NCI-H446 treated with DMSO at 0.1 percent for 48 hours (cell line): ENCODE results near the gene TTC28.

Source experiments
- DNase-seq: peaks from one replicate; lab custom pipeline; 2025; lab: John Stamatoyannopoulos, UW

The TTC28 gene

DNA sequence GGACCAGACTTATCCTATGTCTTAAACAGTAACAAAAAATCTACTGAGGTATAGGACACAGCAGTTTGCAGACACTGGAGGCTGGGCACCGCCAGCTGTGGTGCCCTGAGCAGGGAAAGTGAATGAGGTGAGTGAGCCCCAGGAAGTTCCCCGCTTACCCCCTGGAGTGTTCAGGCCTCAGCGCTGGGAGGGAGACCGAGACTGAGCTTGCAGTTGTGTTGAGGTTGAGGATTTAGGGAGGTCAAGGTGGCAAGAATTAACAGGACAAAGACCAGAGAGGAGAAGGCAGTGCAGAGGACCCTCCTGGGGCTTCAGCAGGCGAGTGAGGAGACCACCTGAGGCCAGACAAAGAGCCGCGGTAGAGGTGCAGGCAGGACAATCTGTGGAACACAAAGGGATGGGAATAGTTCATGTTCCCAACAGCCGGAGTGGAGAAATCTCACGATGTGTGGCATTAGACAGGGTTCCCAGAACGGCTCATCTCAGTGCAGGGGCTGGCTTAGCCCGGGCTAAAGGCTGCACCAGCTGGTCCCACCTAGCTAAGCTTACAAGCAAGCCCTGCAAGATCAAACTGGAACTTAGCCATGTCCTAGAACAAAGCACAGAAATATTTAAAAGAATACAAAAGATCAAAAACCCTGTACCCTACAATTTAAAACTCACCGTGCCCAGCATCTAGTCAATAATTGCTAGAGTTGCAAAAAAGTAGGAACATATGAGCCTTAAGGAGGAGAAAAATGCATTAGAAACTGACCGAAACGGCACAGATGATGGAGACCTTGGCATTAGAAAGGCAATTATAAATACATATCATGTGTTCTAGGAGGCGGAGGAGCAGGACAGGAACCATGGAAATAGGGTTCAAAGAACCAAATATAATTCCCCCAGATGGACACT, 713.2 kb downstream of the TTC28 start:
- no peak for DNase-seq

DNA sequence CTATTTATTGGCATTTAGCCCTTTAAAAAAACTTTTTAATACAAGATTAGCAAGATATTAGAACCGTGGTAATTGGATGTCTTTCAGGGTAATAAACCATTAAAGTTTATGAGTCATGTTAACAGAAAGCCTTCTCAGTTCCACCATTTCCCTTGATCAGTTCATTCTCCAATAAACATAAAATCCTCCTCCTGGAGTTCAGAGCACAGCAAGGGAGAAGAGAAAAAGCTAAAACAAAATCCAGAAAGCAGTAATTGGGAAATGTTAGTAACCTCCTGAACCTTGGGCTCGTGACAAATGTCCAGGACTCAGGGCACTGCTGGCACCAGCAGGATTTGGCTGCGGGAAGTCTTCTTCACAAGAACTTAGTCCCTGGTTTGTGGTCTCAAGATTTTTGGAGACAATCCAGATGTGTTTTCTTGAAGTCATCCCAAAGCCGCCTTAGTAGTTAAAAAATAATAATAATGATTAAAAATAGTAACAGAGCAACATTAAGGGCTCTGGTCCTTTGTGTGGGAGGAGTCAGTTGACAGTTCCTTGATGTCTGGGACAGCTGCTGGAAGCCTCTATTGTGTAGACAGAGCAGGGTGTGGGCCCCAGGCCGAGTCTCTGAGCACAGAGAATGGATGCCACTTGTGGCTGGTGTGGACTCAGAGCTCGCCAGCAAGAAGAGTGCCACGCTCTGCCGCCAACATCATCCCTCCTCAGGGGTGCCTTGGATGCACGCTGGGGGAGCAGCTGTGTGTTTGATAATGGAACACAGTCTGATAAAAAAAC, 717.2 kb downstream of the TTC28 start:
- DNase-seq: no peak

DNA sequence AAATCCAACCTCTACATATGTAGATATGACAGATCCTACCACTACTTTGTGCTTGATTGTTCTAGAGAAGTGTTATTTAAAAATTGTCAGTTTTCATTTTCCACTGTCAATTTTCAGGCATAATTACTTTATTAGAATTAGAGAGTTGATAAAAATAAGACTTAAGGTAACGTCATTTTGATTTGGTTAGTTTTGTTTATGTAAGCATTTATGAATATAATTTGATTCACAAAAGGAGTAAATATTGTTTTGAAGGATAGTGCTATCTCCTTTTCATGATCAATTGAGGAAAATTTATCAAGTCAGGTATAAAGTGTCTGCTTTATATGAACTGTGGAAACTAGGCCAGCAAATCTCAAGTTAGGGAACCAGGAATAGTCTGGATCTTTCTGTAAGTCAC, 718.0 kb downstream of the TTC28 start:
- DNase-seq: no peak

DNA sequence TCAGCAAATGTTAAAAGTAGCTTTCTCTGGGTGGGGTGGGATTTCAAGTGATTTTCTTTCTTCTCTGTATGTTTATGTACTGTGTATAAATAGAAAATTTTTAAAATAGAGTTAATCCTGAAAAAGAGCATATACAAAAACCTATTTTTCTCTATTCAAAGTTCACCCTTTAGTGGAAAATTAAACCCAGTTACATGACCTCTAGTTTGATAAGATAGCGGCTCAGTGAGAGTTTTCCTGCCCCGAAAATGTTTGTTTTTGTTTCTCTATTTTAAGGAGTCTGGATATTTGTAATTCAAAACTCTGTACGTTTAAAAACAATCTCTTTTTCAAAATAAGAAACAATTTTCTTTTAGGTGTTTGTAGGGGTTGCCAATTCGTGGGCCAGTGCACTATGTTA, 718.5 kb downstream of the TTC28 start:
- DNase-seq: no peak

DNA sequence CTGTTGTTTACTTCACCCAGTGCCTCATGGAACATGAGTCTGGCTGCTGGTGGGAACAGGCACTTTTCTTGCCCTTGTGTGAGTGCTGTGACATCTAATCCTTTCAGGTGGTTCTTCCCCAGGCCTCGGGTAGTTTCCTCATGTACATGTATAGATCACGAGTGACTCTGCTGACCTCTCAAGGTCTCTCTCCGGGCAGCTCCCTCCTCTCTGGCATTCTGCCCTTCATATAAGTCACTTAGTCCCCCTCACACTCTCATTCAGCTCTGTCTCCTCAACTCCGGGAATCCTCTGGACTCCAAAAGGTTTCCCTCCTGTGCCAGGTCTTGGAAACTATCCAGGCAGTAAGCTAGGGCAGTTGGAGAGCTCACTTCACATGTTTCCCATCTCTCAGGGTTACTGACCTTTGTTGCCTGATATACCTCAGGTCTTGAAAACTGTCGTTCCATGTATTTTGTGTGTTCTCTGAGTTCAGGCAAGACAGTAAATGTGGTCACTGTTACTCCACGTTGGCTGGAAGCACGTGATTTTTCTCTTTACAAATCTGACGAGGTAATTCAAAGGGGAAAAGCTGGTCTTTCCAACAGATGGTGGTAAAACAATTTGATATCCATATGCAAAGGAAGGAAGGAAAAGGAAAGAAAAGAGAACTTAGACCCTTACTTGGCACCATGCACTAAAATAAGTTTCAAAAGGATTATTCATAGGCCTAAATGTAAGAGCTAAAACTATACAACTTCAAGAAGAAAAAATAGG, 720.1 kb downstream of the TTC28 start:
- DNase-seq: peak; percentile 21

DNA sequence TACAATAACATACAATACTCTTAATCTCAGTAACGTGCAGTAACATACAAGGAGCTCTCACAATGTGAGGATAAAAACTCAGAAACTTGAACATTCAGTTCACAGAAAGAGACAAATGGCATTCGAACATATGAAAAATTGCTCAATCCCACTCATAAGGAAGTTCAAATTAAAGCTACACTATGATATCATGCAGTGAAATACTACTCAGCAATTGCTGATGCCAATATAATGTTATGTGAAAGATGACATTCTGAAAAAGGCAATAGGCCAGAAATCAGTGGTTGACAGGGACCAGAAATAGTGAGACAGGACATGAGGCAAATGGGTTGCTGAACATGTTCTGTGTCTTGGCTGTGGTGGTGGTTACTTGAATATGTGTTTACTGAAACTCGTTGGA, 726.9 kb downstream of the TTC28 start:
- no peak for DNase-seq

DNA sequence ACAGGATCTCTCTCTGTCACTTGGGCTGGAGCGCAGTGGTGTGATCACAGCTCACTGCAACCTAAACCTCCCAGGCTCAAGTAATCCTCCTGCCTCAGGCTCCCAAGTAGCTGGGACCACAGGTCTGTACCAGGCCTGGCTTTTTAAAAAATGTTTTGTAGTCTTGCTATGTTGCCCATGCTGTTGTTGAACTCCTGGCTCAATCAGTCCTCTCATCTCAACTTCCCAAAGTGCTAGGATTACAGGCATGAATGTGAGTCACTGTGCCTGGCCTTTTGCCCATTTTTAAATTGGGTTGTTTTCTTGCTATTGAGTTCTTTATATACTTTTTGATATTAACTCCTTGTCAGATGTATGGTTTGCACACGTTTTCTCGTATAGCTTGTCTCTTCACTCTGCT, 727.5 kb downstream of the TTC28 start:
- peak; percentile 22 for DNase-seq

DNA sequence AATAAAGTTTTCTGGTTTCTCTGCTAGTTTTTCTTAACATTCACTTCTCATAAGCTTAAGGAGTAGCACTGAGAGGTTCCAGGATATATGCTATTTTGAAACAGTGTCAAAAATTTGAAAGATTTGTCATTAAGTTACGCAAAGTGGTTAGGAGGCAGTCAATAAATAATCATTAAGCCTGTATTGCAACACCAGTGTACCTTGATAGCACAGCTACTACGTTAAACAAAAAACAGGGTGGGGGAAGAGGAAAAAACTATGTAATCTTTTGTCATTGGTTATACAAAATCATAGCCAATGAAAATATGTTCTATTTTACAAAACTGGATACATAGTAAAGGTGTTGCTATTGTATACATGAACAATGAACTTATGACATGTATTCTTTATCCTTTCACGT, 730.2 kb downstream of the TTC28 start:
- no peak for DNase-seq

DNA sequence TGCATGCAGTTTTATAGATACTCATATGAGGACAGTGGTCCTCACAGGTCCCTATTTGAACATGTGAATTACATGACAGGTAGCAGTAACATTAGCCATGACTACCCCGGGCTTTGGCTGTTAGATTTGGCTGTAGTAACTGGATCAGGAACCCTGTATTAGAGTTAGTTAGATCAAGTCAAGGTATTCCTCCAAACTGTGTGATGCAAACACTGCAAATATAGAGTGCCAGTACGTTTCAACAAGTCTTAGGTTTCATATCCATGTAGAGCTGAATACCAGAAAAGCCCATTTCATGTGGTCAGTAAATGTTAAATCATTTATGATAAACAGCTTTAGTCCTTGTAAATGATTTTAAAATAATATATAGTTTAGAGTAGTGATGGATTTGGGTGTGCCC, 731.1 kb downstream of the TTC28 start:
- no peak for DNase-seq

DNA sequence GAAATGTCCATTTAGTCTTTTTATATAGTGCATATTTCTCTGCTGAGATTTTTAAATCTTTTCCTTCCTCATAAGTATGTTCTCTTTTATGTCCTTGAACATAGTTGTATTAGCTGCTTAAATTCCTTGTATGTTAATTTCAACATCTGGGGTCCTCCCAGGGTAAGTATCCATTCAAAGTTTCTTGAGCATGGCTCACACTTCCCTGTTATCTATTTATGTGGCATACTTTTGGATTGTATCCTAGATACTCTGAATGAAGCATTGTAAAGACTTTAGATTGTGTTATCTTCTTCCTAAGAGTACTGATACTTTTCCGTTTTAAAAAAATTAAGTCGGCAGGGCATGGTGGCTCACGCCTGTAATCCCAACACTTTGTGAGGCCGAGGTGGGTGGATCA, 732.2 kb downstream of the TTC28 start:
- no peak for DNase-seq

DNA sequence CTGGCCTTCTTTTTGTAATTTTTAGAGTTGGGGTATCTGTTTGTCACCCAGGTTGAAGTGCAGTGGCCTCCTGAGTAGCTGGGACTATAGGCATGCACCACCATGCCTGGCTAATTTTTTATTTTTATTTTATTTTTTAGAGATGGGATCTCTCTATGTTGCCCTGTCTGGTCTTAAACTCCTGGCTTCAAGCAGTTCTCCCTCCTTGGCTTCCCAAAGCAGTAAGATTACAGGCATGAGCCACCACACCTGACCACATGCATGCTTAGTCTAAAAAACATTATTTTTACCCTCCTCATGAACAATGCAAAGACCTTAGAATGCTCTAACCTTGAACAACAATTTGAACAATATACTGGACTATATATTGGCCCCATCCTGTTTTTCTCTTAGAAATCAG, 738.5 kb downstream of the TTC28 start:
- no peak for DNase-seq

DNA sequence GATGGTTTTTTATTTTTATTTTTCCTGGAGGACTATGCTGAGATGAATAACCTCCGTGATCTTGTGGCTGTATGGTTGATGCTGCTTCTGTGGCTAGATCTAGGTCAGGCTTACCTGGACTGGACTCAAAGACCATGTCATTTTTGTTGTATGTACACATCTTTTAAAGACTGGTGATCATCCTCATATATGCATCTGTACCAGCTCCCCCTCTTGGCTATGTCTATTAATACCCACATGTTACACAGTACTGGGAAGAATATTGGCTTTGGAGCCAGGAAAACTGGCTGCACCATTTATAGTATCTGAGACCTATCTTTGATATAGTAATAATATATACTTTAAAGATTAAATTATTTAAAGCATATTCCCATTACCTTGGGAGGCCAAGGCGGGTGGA, 742.2 kb downstream of the TTC28 start:
- DNase-seq: no peak

DNA sequence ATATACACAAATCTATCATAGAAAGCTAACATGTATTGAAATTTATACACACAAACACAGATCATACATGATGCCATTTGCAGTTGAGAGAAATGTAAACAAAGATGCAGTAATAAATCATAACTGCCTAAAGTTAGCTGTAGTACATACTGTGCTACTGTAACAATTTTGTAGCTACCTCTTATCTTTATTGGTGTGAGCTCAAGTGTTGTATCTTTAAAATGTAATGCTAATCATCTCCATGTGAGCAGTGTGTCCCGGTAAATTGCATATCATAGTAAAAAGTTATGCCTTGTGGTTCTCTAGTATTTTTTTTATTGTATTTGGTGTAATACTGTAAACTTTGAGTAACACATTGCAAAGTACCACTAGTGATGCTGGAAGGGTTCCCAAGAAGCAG, 743.7 kb downstream of the TTC28 start:
- no peak for DNase-seq

DNA sequence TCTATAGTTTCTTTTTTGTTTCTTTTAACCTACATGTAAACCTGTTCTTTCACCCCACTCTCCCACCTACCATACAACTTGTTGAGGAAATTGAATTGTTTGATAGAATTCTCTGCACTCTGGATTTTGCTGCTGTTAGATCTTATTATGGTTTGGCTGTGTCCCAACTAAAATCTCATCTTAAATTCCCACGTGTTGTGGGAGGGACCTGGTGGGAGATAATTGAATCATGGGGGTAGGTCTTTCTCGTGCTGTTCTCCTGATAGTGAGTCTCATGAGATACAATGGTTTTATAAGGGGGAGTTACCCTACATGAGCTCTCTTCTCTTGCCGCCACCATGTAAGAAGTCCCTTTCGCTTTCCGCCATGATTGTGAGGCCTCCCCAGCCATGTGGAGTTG, 745.6 kb downstream of the TTC28 start:
- no peak for DNase-seq

DNA sequence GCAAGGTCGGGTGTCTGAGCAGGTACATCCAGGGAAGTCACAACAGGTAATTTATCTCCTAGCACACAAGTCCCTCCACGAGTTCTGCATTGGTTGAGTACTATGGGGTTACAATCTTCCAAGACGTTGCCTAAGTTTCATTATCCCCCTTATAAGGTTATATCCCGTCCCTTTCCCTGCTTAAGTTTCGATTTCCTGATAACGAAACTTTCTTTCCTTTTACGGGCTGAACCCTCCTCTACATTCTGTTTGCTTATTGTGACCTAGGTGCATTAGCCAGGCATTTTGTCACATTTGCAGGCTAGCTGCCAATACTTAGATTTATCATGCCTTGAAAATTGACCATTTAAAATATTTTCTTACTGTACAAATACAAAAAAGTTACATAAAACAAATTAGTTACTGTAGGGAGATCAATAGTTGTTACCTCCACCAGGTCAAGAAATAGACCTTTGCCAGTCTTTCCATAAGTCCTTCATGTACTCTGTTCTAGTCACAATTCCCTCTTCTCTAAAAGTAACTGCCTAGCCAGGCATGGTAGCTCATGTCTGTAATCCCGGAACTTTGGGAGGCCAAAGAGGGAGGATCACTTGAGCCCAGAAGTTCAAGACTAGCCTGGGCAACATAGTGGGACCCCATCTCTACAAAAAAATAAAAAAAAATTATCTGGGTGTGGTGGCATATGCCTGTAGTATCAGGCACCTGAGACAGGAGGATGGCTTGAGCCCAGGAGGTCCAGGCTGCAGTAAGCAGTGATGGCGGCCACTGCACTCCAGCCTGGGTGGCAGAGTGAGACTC, 746.3 kb downstream of the TTC28 start:
- DNase-seq: no peak

DNA sequence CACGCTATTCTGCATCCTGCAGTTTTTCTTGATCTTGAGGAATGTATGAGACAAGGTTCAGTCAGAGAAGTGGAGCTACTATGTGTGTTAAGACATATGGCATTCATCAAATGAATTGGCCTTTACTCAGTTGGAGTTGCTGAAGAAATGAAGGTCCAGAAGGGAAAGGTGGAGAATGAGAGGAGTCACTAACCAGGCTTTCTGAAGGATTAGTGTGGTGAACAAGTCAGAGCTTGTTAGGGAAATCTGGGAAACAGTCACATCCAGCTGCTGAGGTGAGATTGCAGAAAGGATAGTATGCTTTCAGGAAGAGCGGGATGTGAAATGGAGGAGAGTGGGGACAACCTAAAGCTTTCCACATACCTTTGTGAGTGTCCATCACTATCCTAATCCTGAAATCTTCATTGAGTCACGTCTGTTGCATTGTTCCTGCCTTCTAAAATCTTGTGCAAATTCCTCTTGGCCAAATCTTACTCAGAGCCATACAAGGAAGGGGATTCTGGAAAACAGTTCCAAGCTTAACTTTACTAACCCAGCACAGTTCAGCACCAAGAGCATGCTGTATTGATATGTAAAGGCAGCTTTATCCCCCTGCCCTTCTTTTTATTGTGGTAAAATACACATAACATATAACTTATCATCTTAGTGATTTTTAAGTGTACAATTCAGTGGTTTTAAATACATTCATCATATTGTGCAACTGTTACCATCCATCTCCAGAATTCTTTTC, 749.1 kb downstream of the TTC28 start:
- DNase-seq: no peak
